Superior temporal gyrus (tissue), 1 donor: ENCODE measurements around the gene RNU7-1.
A peak's percentile ranks its signal among the peaks of the same experiment; 100 is the strongest.

Experiments used
- DNase-seq: peaks from one replicate; pipeline ENCODE4 v3.0.0-alpha.2; 2016; ENCODE audit errors: extremely low spot score

Gene RNU7-1

GRCh38 chr12:6937481-6938352, 5.9 kb upstream of the RNU7-1 start:
- peak; percentile 97 for DNase-seq

GRCh38 chr12:6938353-6939190, 5.0 kb upstream of the RNU7-1 start:
- no peak for DNase-seq

DNA sequence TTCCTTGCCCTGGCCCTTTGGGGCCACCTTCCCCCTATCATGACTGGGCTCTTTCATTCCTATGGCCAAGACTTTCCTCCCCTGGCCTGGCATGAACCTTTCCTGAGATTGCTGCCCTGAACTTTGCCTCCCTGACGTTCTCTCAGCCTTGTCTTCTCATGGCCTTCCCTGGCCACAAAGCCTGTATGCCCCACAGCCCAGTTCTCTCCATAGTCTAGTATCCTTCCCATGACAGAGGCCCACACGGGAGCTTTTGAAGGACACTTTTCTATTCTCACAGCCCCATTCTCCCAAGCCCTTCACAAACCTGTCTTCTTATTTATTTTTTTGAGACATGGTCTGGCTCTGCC, 4.5 kb upstream of the RNU7-1 start:
- no peak for DNase-seq

DNA sequence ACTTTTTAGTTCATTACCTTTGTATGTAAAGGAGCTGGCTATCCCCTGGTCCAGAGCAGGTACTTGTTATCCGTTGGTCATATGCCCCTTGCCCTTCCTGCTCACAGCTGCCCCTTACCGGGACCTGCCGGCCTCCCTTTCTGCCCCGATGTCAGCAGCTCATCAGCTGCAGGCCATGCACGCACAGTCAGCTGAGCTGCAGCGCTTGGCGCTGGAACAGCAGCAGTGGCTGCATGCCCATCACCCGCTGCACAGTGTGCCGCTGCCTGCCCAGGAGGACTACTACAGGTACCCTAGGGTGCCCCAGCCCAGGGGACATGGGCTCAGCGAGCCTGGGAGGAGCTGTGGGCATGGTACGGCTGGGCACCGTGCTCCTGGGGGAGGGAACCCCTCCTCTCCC, 2.3 kb upstream of the RNU7-1 start:
- DNase-seq = no peak

DNA sequence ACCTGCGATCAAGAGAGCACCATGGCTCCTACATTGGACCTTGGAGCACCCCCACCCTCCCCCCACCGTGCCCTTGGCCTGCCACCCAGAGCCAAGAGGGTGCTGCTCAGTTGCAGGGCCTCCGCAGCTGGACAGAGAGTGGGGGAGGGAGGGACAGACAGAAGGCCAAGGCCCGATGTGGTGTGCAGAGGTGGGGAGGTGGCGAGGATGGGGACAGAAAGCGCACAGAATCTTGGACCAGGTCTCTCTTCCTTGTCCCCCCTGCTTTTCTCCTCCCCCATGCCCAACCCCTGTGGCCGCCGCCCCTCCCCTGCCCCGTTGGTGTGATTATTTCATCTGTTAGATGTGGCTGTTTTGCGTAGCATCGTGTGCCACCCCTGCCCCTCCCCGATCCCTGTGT, 1.8 kb upstream of the RNU7-1 start:
- DNase-seq = no peak

- no peak for DNase-seq
Measured at GRCh38 chr12:6942331-6942665, 1.3 kb upstream of the RNU7-1 start.

GRCh38 chr12:6943389-6943721, 261 bp upstream of the RNU7-1 start:
- DNase-seq = peak; percentile 98

GRCh38 chr12:6944381-6945186, 968 bp downstream of the RNU7-1 start:
- DNase-seq = peak; percentile 96

GRCh38 chr12:6945613-6946012, 2.0 kb downstream of the RNU7-1 start:
- DNase-seq = no peak

- no peak for DNase-seq
Measured at GRCh38 chr12:6946033-6946919, 2.7 kb downstream of the RNU7-1 start.

DNA sequence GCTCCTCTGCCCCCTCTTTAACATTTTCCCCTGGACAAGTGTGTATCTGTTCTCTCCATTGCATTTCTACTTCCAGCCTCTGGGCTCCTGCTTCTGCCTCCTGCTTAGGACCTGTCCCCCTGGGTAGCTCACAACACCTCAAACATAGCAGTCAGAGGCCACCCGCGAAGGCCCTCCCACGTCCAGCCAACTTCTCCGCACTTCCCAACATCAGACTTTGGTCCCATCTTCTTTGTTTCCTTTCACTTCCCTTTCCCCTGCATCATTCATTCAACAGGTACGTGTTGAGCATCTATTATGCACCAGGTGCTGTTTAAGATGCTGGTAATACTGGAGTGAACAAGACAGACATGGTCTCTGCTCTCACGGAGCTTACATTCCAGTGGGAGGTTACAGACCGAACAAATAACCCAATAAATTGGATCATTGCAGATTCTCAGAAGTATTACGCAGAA, 3.3 kb downstream of the RNU7-1 start:
- DNase-seq = no peak

DNA sequence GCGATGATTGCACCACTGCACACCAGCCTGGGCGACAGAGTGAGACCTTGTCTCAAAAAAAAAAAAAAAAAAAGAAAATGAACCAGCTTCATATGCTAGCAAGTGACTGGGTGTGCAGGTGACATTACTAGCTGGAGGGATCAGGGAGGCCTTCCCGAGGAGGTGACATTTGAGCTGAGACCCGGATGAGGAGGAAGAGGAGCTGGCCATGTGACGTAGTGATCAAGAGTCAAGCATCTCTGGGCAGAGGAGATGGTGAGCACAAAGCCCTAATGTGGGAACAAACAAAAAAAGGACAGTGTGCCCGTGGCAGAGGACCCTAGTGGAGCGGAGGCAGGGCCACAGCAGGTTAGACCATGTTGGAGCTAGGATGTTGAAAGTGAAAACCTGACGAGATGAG, 4.0 kb downstream of the RNU7-1 start:
- no peak for DNase-seq

DNA sequence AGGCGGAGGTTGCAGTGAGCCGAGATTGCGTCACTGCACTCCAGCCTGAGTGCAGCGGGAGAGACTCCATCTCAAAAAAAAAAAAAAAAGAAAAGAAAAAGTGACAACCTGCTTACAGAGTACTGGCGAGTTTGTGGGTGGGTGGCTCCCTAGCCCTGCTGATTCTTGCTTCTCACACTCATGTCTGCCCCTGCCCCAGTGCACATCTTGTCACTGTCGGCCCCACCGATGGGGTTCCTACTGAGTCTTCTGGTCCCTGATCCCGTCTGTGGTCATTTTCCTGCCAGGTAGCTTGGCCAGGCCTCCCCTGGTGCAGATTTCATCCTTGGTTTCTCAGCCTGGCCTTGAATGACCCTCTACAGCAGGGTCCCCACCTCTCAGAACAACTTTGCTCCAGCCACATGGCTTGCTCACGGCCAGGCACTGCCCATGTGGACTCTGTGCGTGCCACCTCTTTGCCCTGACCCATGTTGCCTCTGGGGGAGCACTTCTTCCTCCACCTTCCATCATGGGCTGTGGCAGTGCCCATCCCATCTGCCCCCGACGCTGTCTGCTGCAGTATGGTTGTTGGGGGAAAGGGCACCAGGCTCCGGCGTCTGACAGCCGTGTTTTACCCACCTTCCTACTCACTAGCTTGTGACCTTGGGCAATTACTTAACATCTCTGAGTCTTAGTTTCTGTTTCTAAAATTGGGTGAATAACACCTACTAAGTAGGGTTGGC, 5.4 kb downstream of the RNU7-1 start:
- no peak for DNase-seq

DNA sequence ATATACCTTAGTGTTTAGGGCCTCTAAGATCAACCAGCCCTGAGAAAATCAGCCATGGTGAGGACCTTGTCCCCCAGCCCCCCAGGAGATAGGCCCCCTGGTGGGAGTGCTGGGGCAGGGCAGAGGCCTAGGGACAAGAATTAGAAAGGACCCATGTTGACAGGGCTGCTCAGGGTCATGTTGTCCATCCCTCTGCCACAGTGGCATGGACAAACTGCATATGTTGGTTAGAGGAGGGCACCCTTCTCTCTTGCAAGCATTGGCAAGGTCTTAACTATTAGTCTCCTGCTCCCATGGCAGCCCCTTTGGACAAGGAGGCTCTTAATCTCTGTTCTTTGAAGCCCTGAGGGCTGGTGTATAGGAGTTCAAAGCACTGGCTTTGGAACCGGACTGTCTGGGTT, 6.8 kb downstream of the RNU7-1 start:
- no peak for DNase-seq

DNA sequence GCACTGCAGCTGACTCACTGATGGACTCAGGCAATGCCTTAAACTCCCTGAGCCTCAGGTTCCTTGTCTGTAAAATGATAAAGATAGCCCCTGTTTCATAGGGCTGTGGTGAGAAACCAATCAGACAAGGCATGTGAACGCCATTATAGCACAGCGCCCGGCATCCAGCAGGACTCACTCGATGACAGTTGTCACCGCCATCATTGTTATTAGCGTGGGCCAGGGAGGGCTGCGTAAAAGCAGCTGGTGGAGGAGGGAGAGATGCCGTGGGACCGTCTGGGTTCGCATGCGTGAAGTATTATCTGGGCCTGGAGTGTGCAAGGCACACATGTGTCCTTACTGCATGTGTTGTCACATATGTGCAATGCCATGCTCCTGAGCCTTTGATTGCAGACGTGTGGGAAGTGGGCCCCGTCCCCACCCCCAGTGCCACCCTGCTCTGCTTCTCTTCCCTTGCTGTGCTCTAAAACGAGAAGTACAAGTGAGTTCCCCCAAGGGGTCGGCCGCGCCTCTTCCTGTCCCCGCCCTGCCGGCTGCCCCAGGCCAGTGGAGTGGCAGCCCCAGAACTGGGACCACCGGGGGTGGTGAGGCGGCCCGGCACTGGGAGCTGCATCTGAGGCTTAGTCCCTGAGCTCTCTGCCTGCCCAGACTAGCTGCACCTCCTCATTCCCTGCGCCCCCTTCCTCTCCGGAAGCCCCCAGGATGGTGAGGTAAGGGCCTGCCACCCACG, 7.4 kb downstream of the RNU7-1 start, which contains the start of gene PTPN6:
TSS of gene PTPN6 (plus strand) at position 546 of the 730 bp plus-strand sequence. CDS start at position 703, 157 bp downstream.
- no peak for DNase-seq

DNA sequence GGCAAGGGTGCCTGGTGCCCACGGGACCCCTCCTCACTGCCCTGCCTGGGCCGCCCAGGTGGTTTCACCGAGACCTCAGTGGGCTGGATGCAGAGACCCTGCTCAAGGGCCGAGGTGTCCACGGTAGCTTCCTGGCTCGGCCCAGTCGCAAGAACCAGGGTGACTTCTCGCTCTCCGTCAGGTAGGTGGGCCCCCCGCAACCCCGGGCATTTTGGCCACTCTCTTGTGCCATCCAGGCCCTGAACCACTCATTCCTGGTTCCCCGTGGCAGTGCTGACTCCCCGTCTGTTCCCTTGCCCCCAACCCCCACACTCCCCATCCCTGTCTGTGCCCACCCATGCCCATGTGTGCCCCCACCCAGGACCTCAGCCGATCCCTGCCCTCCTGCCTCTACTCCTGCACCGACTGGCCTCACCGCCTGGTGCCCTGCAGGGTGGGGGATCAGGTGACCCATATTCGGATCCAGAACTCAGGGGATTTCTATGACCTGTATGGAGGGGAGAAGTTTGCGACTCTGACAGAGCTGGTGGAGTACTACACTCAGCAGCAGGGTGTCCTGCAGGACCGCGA, 8.0 kb downstream of the RNU7-1 start:
- DNase-seq = no peak

- DNase-seq = no peak
Measured at GRCh38 chr12:6952121-6952862, 8.7 kb downstream of the RNU7-1 start.

DNA sequence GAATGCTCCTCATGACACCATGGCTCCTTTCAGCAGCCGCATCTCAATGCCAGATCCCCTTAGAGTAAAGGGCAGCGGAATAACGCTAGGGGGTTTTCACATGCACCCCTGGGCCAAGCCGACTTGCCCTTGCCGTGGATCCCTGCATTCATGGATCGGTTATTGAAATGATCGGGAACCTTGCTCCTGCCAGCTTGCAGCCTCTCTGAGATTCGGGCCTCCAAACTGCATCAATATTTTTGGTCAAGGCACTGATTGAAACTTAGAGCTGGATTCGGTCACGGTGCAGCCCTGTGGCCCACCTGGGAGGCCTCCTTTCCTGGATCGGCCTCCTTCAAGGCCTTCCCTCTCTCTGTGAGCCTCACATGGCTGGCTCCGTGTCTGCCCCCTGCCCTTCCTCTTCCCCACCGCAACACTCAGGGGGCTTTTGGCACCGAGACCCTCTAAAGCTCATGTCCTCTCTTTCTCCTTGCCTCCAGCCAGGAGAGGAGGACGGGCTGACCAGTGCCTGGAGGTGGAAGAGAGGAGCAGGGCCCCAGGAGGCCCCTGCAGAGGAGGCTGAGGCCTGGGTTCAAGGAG, 9.3 kb downstream of the RNU7-1 start:
- no peak for DNase-seq
